Motor neuron (in vitro differentiated cells): Measurements from ENCODE around the gene C17orf50. TPM values are rescaled to one million over a fixed set of nuclear protein-coding genes. Genes with fewer than 3 reads are reported as not detected.

Source experiments
- ATAC-seq, 8 experiments: fragments of 200-7000 bp; cut with Tn5 transposase; replicated peaks in 6 of 8; 2 replicates each; pipeline ENCODE4 v1.8.0; 2021; ENCODE audit warnings: mild to moderate bottlenecking in 8 of 8, moderate library complexity in 8 of 8
- H3K27ac ChIP-seq, 2 donors: fragments of 250-450 bp; sonication (Bioruptor Pico); 2 replicates each; pipeline ENCODE4 v1.9.0; 2021; ENCODE audit warnings: antibody characterized with exemption in 2 of 2, mild to moderate bottlenecking in 2 of 2, moderate library complexity in 1 of 2
- H3K4me1 ChIP-seq, 2 donors: fragments of 250-450 bp; sonication (Bioruptor Pico); replicated peaks in 1 of 2; 2 replicates each; pipeline ENCODE4 v1.6.1; 2021; ENCODE audit warnings: antibody characterized with exemption in 2 of 2, mild to moderate bottlenecking in 2 of 2, moderate library complexity in 1 of 2
- H3K4me3 ChIP-seq, 5 donors: fragments of 250-450 bp; sonication (Bioruptor Pico); 2 replicates each; pipeline ENCODE4 v1.9.0; 2021; ENCODE audit warnings: antibody characterized with exemption in 5 of 5, mild to moderate bottlenecking in 5 of 5, moderate library complexity in 4 of 5
- WGBS, 10 experiments: fragments of 450-650 bp; shearing (Covaris generic); methylation state at CpG; one replicate each; pipeline ENCODE4 v1.0.0; 2022; 5-methylcytosine and 5-hydroxymethylcytosine counted together
- in situ Hi-C, 9 experiments: fragments of 400-800 bp; cut with MboI; loops; one replicate each; pipeline ENCODE4 v1.15.0; 2021; ENCODE audit warnings: low sequenced_read_pairs in 9 of 9, low pct_unique_long_range_greater_than_20kb in 2 of 9; ENCODE audit not compliant: unreplicated experiment in 9 of 9
- total RNA-seq, 8 experiments: library from RNA; unstranded; fragments of 300-600 nt; gene quantifications; 2 replicates each; pipeline versions ENCODE4 v1.2.3 to v1.2.4, GENCODE V29; 2022

Gene C17orf50
- total RNA-seq, 8 experiments from 2014 or later = 0.33 to 0.85 (median 0.63) TPM; not detected in 2

DNA sequence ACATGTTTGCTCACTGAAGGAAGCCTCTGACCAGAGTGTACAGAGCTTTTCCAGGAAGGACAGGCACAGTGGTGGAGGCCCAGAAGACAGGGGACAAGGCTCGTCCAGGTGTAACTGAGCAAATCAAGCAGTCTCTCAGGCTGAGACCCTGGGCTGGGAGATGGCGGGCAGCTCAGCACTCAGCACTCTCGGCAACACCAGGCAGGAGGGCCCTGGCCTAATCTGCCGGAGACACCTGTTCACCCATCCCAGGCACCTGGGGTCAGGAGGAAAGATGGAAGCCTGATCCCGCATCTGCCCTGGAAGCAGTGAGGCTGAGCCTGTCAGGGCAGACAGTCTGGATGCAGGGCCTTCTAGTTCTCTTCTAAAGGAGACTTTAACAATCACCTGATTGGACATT lies 24.5 kb upstream of the C17orf50 start:
- WGBS, 10 experiments = 20 to 100% (median 96%) methylated on average over 1 to 4 of the region's 5 CpGs; no CpG with 5 or more reads in 4 of the 10 experiments

GRCh38 chr17:35738519-35739133 lies 22.1 kb upstream of the C17orf50 start:
- H3K4me3 ChIP-seq = no peak overlapping the region
- in situ Hi-C loops = loop anchor here in 3 of 9 experiments (25.0 kb wide), 1 partner anchor 126 kb away; no protein-coding TSS in a partner anchor
- WGBS, 10 experiments = 44 to 100% (median 76%) methylated on average over 1 to 5 of the region's 5 CpGs; no CpG with 5 or more reads in 7 of the 10 experiments

More for the DNA sequence above, 24.5 kb upstream of the C17orf50 start:
- Histone ChIP-seq H3K27ac (no peak overlapping the region), H3K4me3 (no peak overlapping the region), H3K4me1 (peaks cover 1 to 8% of the 10 kb centered on the region in 2 donors)
- ATAC-seq = no peak
- in situ Hi-C loops = loop anchor here in 3 of 9 experiments (25.0 kb wide), 1 partner anchor 124 kb away; no protein-coding TSS in a partner anchor

DNA sequence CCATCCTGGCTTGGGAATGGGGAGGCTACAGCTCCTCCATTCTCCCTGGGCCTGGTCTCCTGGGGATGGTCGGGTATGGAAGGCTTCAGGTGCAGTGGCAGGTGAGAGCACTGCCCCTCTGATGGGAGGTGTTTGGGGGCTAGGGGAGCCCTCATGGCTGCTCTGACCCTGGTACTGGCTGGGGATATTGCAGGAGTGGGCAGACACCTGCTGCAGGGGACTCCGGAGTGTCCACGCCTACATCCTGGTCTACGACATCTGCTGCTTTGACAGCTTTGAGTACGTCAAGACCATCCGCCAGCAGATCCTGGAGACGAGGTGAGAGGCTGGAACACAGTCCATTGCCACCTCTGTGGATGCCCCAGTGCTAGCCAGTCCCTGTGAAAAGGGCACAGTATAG lies 20.5 kb upstream of the C17orf50 start:
- Histone ChIP-seq H3K4me1 (peaks cover 0 to 6% of the 10 kb centered on the region in 2 donors), H3K27ac (no peak overlapping the region), H3K4me3 (no peak overlapping the region)
- 80 to 93% (median 92%) methylated on average over 1 to 6 of the region's 7 CpGs; no CpG with 5 or more reads in 7 of the 10 experiments for WGBS, 10 experiments
- in situ Hi-C loops = loop anchor here in 3 of 9 experiments (25.0 kb wide), 1 partner anchor 128 kb away; no protein-coding TSS in a partner anchor
- ATAC-seq = no peak

More at GRCh38 chr17:35738519-35739133, 22.1 kb upstream of the C17orf50 start:
- H3K27ac ChIP-seq = no peak overlapping the region
- H3K4me1 ChIP-seq = peaks cover 0 to 6% of the 10 kb centered on the region in 2 donors
- ATAC-seq = no peak

DNA sequence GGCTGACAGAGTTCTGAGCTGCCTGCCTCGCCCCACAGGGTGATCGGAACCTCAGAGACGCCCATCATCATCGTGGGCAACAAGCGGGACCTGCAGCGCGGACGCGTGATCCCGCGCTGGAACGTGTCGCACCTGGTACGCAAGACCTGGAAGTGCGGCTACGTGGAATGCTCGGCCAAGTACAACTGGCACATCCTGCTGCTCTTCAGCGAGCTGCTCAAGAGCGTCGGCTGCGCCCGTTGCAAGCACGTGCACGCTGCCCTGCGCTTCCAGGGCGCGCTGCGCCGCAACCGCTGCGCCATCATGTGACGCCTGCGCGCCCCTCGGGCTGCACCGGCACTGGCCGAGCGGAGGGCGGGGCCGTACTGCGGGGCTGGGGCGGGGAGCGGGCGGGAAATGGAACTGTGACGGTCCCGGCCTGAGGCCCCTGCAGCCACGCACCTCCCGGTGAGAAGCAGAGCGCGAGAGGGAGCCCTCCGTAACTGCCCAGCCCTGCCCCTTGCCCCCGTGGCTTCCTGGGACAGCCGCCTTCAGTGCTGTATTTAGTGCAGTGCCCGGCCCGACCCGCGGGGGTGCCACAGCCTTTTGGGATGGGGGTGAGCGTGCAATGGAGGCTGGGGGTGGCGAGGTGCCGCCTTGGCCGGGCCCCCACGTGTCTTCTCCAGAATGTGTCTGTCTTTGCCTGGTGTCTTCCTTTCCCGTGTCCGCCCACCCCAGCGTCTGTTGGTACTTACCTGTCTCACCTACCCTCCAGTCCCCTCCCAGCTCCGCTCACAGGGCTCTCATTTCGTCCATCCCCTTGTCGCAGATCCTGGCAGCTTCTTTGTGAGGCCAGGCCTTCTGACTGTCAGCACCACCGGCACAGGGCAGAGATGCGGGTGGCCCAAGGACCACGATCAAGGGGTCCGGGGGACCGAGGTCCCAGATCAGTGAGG lies 19.4 kb upstream of the C17orf50 start:
- 8 to 80% (median 56%) methylated on average over 1 to 14 of the region's 73 CpGs; no CpG with 5 or more reads in 3 of the 10 experiments for WGBS, 10 experiments
- peaks cover 0 to 6% of the 10 kb centered on the region in 2 donors for H3K4me1 ChIP-seq
- in situ Hi-C loops = loop anchor here in 3 of 9 experiments (25.0 kb wide), 1 partner anchor 129 kb away; no protein-coding TSS in a partner anchor
- no peak overlapping the region for H3K27ac ChIP-seq
- H3K4me3 ChIP-seq = no peak overlapping the region
- peak; percentile 30 to 86 (median 53) for ATAC-seq

DNA sequence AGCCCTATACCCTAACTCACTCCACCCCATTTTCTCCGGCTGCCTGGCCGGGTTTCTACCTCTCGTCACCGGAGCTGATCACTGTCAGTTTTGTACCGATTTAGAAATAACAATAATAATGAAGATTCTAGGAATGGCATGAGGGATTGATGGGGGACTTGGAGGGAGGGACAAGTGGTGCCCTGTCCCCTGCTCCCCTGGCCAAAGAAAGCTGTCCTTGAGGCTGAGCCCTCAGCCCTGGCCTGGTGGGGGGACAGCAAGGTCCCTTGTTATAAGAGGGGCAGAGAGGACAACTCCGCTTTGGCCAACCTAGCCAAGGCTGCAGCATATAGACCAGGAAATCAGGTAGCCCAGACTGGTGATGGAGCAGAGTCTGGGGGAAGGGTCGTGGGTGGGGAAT lies 18.2 kb upstream of the C17orf50 start:
- Histone ChIP-seq H3K4me1 (peaks cover 0 to 6% of the 10 kb centered on the region in 2 donors), H3K4me3 (no peak overlapping the region), H3K27ac (no peak overlapping the region)
- in situ Hi-C loops = loop anchor here in 3 of 9 experiments (25.0 kb wide), 1 partner anchor 130 kb away; no protein-coding TSS in a partner anchor
- WGBS, 10 experiments = 33 to 70% (median 58%) methylated on average over 1 to 7 of the region's 7 CpGs; no CpG with 5 or more reads in 4 of the 10 experiments
- no peak for ATAC-seq

GRCh38 chr17:35742896-35743477 lies 17.7 kb upstream of the C17orf50 start:
- H3K4me1 ChIP-seq = peaks cover 0 to 6% of the 10 kb centered on the region in 2 donors
- no peak overlapping the region for H3K4me3 ChIP-seq
- no peak for ATAC-seq
- 50 to 80% methylated on average over 1 of the region's 7 CpGs; no CpG with 5 or more reads in 8 of the 10 experiments for WGBS, 10 experiments
- no peak overlapping the region for H3K27ac ChIP-seq
- in situ Hi-C loops = loop anchor here in 3 of 9 experiments (25.0 kb wide), 1 partner anchor 131 kb away; no protein-coding TSS in a partner anchor

DNA sequence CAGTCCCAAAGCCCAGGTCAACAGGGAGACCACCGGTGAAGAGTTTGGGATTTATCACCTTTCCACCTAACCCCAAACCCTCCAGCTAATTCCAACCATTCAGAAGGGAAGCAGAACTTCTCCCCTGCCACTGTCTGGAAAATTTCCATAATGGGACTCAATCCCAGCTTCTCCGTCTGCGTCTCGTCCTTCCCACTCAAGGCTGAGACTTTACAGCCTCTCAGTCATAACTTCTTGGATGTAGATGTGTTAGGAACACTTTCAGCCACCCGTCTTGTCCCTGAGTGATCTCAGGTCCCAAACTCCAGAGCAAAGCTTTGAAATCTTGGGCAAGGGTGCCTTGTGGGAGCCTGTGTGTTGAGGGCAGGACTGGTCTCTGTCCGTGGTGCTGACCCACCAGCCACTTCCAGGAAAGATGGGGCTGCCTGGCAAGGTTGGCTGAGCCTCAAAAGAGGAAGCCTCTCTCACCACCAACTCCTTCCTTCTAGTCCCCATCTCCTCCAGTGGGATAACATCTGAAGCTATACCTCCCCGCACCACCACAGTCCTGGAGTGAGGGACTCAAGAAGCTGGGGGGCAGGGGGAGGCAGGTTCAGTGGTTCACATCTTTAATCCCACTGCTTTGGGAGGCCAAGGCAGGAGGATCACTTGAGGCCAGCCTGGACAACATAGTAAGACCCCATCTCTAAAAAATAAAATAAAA lies 16.9 kb upstream of the C17orf50 start:
- WGBS, 10 experiments = 0 to 100% (median 27%) methylated on average over 1 to 5 of the region's 7 CpGs; no CpG with 5 or more reads in 3 of the 10 experiments
- H3K4me3 ChIP-seq = no peak overlapping the region
- ATAC-seq = peak in 2 of 8 experiments; percentile 11 to 26
- H3K4me1 ChIP-seq = peaks cover 0 to 6% of the 10 kb centered on the region in 2 donors
- H3K27ac ChIP-seq = no peak overlapping the region
- in situ Hi-C loops = loop anchor here in 3 of 9 experiments (25.0 kb wide), 1 partner anchor 131 kb away; no protein-coding TSS in a partner anchor

DNA sequence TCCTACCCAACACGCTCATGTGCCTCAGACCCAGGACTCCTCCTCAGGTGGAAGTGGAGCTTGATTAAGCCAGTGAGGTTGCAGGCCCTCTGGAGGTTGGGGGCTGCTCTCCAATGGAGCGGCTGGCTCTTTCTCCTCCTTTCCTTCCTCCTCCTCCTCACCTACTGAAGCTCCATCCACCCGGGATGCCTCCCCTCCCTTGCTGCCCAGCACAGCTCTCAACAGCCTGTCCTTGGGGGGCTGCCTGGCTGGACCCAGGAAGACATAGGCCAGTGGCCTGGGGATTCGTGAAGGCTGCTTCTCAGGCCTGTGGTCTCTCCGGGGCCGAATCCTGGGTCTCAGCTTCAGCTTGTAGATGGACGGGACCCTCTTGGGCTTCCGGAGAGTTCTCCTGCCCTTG lies 15.9 kb upstream of the C17orf50 start:
- in situ Hi-C loops = loop anchor here in 3 of 9 experiments (25.0 kb wide), 1 partner anchor 133 kb away; no protein-coding TSS in a partner anchor
- Histone ChIP-seq H3K27ac (no peak overlapping the region), H3K4me1 (peaks cover 0 to 10% of the 10 kb centered on the region in 2 donors), H3K4me3 (no peak overlapping the region)
- 20 to 82% (median 80%) methylated on average over 1 to 3 of the region's 8 CpGs; no CpG with 5 or more reads in 7 of the 10 experiments for WGBS, 10 experiments
- no peak for ATAC-seq

GRCh38 chr17:35745246-35745645 lies 15.4 kb upstream of the C17orf50 start:
- in situ Hi-C loops = loop anchor here in 3 of 9 experiments (25.0 kb wide), 1 partner anchor 133 kb away; no protein-coding TSS in a partner anchor
- Histone ChIP-seq H3K4me3 (no peak overlapping the region), H3K27ac (no peak overlapping the region), H3K4me1 (peaks cover 0 to 14% of the 10 kb centered on the region in 2 donors)
- ATAC-seq = no peak
- WGBS, 10 experiments = 17 to 90% (median 72%) methylated on average over 1 to 4 of the region's 7 CpGs; no CpG with 5 or more reads in 5 of the 10 experiments

GRCh38 chr17:35745749-35746320 lies 14.9 kb upstream of the C17orf50 start:
- H3K4me3 ChIP-seq = no peak overlapping the region
- H3K4me1 ChIP-seq = peaks cover 0 to 15% of the 10 kb centered on the region in 2 donors
- no peak for ATAC-seq
- no peak overlapping the region for H3K27ac ChIP-seq
- in situ Hi-C loops = loop anchor here in 3 of 9 experiments (25.0 kb wide), 1 partner anchor 134 kb away; no protein-coding TSS in a partner anchor
- WGBS, 10 experiments = 0 to 100% (median 87%) methylated on average over 1 to 5 of the region's 15 CpGs; no CpG with 5 or more reads in 4 of the 10 experiments

DNA sequence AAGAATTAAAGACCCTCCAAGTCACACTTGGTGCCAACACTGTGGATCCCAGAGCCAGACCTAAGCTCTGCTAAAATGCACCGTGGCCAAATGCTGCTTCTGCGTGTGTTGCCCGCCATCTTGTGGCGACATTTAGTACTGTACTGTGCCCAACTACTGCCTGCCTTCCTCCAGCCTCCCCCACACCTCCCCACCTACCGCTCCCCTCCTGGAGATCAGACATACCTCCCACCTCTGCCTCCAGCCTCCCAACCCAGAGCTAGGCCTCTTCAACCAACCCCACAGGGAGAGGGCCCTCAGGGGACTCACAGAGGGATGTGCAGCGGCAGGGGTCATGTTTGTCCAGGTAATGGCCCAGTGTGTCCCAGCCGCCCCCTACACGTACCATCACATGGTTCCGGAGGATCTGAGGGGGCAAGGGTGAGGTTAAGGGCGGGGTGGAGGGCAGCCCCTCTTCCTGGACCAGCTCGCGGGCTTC lies 13.1 kb upstream of the C17orf50 start:
- 19 to 57% methylated on average over 3 to 4 of the region's 12 CpGs; no CpG with 5 or more reads in 8 of the 10 experiments for WGBS, 10 experiments
- in situ Hi-C loops = loop anchor here in 3 of 9 experiments (25.0 kb wide), 1 partner anchor 135 kb away; no protein-coding TSS in a partner anchor
- no peak overlapping the region for H3K27ac ChIP-seq
- ATAC-seq = peak; percentile 77 to 90 (median 86)
- no peak overlapping the region for H3K4me3 ChIP-seq
- peaks cover 0 to 9% of the 10 kb centered on the region in 2 donors for H3K4me1 ChIP-seq
